Spleen (tissue), 11 donors: ENCODE data around the gene FTO. TPM values are rescaled to one million over a fixed set of nuclear protein-coding genes. Genes with fewer than 3 reads are reported as not detected.

Source experiments
- DNase-seq: peaks from one replicate; pipeline ENCODE4 v3.0.0-alpha.2; 2020
- H3K27ac ChIP-seq, 8 donors: fragments of 200-600 bp; sonication (generic) in 7 of 8; 1 replicate in 4 of 8; 2 replicates in 4 of 8; pipeline versions ENCODE4 v1.5.0 to v1.8.0; 2016 to 2021; ENCODE audit warnings: inconsistent platforms in 4 of 8, mild to moderate bottlenecking in 4 of 8, moderate library complexity in 1 of 8
- H3K27me3 ChIP-seq, 7 donors: fragments of 200-600 bp; sonication (generic) in 6 of 7; replicated peaks in 1 of 7; 1 replicate in 4 of 7; 2 replicates in 3 of 7; pipeline versions ENCODE4 v1.5.0 to v1.8.0; 2016 to 2021; ENCODE audit warnings: inconsistent platforms in 3 of 7, mild to moderate bottlenecking in 1 of 7
- H3K36me3 ChIP-seq, 6 donors: fragments of 200-600 bp; sonication (generic) in 5 of 6; 1 replicate in 4 of 6; 2 replicates in 2 of 6; pipeline versions ENCODE4 v1.5.0 to v1.8.0; 2016 to 2021; ENCODE audit warnings: inconsistent platforms in 2 of 6
- H3K4me1 ChIP-seq, 6 donors: fragments of 200-600 bp; sonication (generic) in 5 of 6; 1 replicate in 3 of 6; 2 replicates in 3 of 6; pipeline versions ENCODE4 v1.5.0 to v1.8.0; 2016 to 2021; ENCODE audit warnings: inconsistent platforms in 3 of 6
- H3K4me3 ChIP-seq, 8 donors: fragments of 200-600 bp; sonication (generic) in 7 of 8; 1 replicate in 4 of 8; 2 replicates in 4 of 8; pipeline versions ENCODE4 v1.5.0 to v1.8.0; 2016 to 2021; ENCODE audit warnings: inconsistent platforms in 4 of 8, mild to moderate bottlenecking in 4 of 8, moderate library complexity in 2 of 8
- H3K9me3 ChIP-seq, 8 donors: fragments of 200-600 bp; sonication (generic) in 7 of 8; 1 replicate in 4 of 8; 2 replicates in 4 of 8; pipeline versions ENCODE4 v1.5.0 to v1.8.0; 2016 to 2021; ENCODE audit warnings: inconsistent platforms in 4 of 8
- POLR2A ChIP-seq, 3 donors: fragments of 450-650 bp; IDR thresholded peaks; one replicate each; pipeline ENCODE4 v1.5.1; 2017; ENCODE audit warnings: antibody characterized with exemption in 3 of 3, mild to moderate bottlenecking in 1 of 3
- POLR2AphosphoS5 ChIP-seq, 3 donors: sonication (generic); formaldehyde crosslinking; IDR thresholded peaks; one replicate each; pipeline ENCODE4 v1.5.1; 2017; ENCODE audit warnings: antibody characterized with exemption in 3 of 3
- WGBS, 5 donors: extraction: QIAGEN DNeasy Blood & Tissue Kit in 3 of 5; methylation state at CpG; one replicate each; pipeline versions ENCODE4 v1.1.5 to v1.1.7; 2013 to 2018; 5-methylcytosine and 5-hydroxymethylcytosine counted together
- intact Hi-C: fragments of 100-400 bp; cut with DNase I; formaldehyde crosslinking; loops from one replicate; pipeline ENCODE4 v1.15.0; 2023; ENCODE audit warnings: low total_unique reads
- polyA plus RNA-seq, 3 donors: library from polyadenylated mRNA; stranded (reverse); fragments of 200-250 nt; gene quantifications; one replicate each; pipeline ENCODE4 v1.2.1, GENCODE V29; 2013
- total RNA-seq, 7 donors: library from RNA; depleted of rRNA in 3 of 7; stranded (reverse); fragments of >200 nt in 3 of 7; fragmentation: NEBNext Ultra II Directional in 4 of 7; extraction: Animal tissue kit (Norgen Biotek cat#: 25700) in 4 of 7; gene quantifications; one replicate each; pipeline versions ENCODE4 v1.1.0 to v1.2.1, GENCODE V29; 2016 to 2021
- TF ChIP-seq, protein P1 (sequence below), 11 experiments: fragments of 200-600 bp in 7 of 11; fragments of 450-650 bp in 4 of 11; sonication (generic) in 4 of 11; IDR thresholded peaks in 8 of 11; conservative IDR thresholded peaks in 3 of 11; 1 replicate in 7 of 11; 2 replicates in 4 of 11; pipeline versions ENCODE4 v1.4.0 to v1.8.0; 2016 to 2021; ENCODE audit warnings: antibody characterized with exemption in 11 of 11, inconsistent platforms in 4 of 11, mild to moderate bottlenecking in 1 of 11
- donor health status: healthy with polysubstance abuse.
- donor health status: DM: no; HTN: no; CAD: no; lungs with moderate emphysema.
- donor health status: DM: no; HTN: no; CAD: no.
- donor health status: Bipolar disorder and iron deficiency.
- donor health status: healthy.
- donor health status: DM: no; HTN: no; CAD: no.
- donor health status: DM: yes; HTN: yes; CAD: no.

Gene FTO
- total and polyA plus RNA-seq, 10 donors, result 6.8 to 89.8 (median 68.4) TPM

DNA sequence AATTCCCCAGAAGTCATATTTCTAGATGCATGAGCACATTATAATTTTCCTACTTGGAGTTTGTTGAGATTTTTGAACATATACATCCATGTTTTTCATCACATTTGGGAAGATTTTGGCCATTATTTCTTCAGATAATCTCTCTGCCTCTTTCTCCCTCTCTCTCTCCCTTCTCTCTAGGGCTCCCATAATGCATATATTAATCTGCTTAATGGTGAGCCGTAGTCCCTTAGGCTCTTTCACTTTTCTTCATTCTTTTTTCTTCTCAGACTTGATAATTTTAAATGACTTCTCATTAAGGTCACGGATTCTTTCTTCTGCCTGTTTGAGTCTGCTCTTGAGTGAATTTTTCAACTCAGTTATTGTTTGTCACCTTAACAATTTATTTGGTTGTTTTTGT lies 481.1 kb downstream of the FTO start:
- no peak overlapping the region for H3K27ac ChIP-seq
- peaks cover 0 to 21% (median 0%) of the 10 kb centered on the region in 7 donors for H3K27me3 ChIP-seq
- no peaks in the 10 kb centered on the region for H3K36me3 ChIP-seq
- H3K4me1 ChIP-seq, result no peaks in the 10 kb centered on the region
- no peak for TF ChIP-seq POLR2AphosphoS5 (IDR thresholded peaks at IDR 0.05)
- TF ChIP-seq, protein P1, sequence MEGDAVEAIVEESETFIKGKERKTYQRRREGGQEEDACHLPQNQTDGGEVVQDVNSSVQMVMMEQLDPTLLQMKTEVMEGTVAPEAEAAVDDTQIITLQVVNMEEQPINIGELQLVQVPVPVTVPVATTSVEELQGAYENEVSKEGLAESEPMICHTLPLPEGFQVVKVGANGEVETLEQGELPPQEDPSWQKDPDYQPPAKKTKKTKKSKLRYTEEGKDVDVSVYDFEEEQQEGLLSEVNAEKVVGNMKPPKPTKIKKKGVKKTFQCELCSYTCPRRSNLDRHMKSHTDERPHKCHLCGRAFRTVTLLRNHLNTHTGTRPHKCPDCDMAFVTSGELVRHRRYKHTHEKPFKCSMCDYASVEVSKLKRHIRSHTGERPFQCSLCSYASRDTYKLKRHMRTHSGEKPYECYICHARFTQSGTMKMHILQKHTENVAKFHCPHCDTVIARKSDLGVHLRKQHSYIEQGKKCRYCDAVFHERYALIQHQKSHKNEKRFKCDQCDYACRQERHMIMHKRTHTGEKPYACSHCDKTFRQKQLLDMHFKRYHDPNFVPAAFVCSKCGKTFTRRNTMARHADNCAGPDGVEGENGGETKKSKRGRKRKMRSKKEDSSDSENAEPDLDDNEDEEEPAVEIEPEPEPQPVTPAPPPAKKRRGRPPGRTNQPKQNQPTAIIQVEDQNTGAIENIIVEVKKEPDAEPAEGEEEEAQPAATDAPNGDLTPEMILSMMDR (IDR thresholded peaks at IDR 0.05 in 8 of 11, conservative IDR thresholded peaks at IDR 0.05 in 3 of 11), result no peak
- no peak for TF ChIP-seq POLR2A (IDR thresholded peaks at IDR 0.05)
- no peaks in the 10 kb centered on the region for H3K9me3 ChIP-seq
- no peak for DNase-seq
- intact Hi-C loops, result no loop called here
- H3K4me3 ChIP-seq, result no peak overlapping the region
- whole genome bisulfite sequencing, 5 donors, result 84 to 98% (median 90%) methylated on average over 2 of the region's 2 CpGs

DNA sequence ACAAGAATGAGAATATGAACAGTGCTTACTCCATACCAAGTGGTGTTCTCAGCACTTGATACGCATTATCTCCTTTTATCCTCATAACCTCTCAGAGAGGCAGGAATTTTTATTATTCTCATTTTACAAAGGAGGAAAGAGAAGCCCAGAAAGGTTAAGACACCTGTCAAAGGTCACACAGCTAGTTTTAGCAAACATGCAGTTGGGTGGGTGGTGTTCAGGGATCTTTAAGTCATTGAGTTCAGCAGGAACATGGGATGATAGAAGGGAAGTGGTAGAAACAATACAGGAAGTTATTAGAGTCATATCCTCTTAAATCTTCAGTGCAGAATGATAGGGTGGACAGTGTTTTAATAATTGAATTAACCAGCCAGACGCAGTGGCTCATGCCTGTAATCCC lies 487.2 kb downstream of the FTO start:
- Histone ChIP-seq H3K4me3 (no peak overlapping the region), H3K9me3 (peaks cover 0 to 9% (median 4%) of the 10 kb centered on the region in 8 donors), H3K36me3 (no peaks in the 10 kb centered on the region), H3K4me1 (peaks cover 0 to 5% (median 0%) of the 10 kb centered on the region in 6 donors), H3K27me3 (peaks cover 0 to 31% (median 0%) of the 10 kb centered on the region in 7 donors), H3K27ac (no peak overlapping the region)
- intact Hi-C loops, result no loop called here
- DNase-seq, result no peak
- no peak for TF ChIP-seq POLR2AphosphoS5 (IDR thresholded peaks at IDR 0.05)
- TF ChIP-seq, protein P1 (IDR thresholded peaks at IDR 0.05 in 8 of 11, conservative IDR thresholded peaks at IDR 0.05 in 3 of 11), result no peak
- no peak for TF ChIP-seq POLR2A (IDR thresholded peaks at IDR 0.05)
- 69 to 94% (median 81%) methylated on average over 2 of the region's 2 CpGs for WGBS, 5 donors

DNA sequence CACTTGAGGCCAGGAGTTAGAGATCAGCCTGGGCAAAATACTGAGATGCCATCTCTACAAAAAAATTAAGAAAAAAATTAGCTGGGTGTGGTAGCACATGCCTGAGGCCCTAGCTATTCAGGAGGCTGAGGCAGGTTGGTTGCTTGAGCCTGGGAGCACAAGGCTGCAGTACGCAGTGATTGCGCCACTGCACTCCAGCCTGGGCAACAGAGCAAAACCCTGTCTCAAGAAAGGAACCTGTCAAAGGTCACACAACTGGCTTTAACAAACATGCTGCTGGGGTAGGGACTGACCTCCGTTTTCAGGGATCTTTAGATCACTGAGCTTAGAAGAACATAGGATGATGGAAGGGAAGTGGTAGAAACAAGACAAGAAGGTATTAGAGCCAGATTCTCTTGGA lies 487.6 kb downstream of the FTO start:
- Histone ChIP-seq H3K4me3 (no peak overlapping the region), H3K4me1 (peaks cover 0 to 5% (median 0%) of the 10 kb centered on the region in 6 donors), H3K27me3 (peaks cover 0 to 30% (median 0%) of the 10 kb centered on the region in 7 donors), H3K9me3 (peaks cover 0 to 9% (median 4%) of the 10 kb centered on the region in 8 donors), H3K27ac (no peak overlapping the region), H3K36me3 (no peaks in the 10 kb centered on the region)
- DNase-seq, result no peak
- intact Hi-C loops, result no loop called here
- WGBS, 5 donors, result 61 to 80% (median 75%) methylated on average over 3 of the region's 3 CpGs
- TF ChIP-seq, protein P1 (IDR thresholded peaks at IDR 0.05 in 8 of 11, conservative IDR thresholded peaks at IDR 0.05 in 3 of 11), result no peak
- TF ChIP-seq POLR2AphosphoS5 (IDR thresholded peaks at IDR 0.05) (no peak), POLR2A (IDR thresholded peaks at IDR 0.05) (no peak)

DNA sequence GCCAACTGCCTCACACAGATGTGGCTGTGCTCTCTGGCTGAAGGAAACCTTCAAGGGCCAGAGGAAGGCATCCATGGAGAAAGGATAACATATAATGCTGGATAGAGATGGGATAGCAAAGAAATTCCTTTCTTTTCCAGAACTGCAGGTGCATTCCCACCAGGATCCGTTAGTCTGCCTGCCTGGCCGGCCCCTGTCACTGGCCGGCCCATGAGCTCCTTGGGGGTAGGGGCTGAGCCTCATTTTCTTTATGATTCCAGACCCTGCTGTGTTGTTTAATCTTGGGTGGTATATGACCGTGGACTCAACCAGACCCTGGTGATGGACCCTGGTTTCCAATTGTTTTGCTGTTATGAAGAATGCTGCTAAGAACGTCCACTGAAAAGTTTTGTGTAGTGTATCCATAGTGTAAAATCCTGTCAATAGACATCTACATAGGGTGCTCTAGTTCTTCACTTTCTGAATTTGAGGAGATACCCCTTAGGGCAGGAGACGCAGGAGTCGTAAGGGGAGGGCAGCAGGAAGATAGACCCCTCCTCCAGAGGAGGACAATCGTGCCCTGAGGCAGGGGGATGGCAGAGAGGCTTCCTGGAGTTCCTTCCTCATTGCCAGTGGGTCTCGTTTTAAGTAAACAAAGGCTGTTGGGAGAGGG lies 489.2 kb downstream of the FTO start:
- WGBS, 5 donors, result 55 to 69% (median 66%) methylated on average over 9 of the region's 9 CpGs
- peak overlapping the region in 1 of 8 donors; percentile 12 for H3K4me3 ChIP-seq
- H3K4me1 ChIP-seq, result peaks cover 0 to 5% (median 0%) of the 10 kb centered on the region in 6 donors
- no peak for TF ChIP-seq POLR2A (IDR thresholded peaks at IDR 0.05)
- peaks cover 0 to 9% (median 4%) of the 10 kb centered on the region in 8 donors for H3K9me3 ChIP-seq
- H3K36me3 ChIP-seq, result no peaks in the 10 kb centered on the region
- intact Hi-C loops, result no loop called here
- H3K27me3 ChIP-seq, result peaks cover 0 to 17% (median 0%) of the 10 kb centered on the region in 7 donors
- no peak overlapping the region for H3K27ac ChIP-seq
- no peak for DNase-seq
